GM23338 (cell line): ENCODE data around the gene UBE2D3. TPM values are rescaled to one million over a fixed set of nuclear protein-coding genes. Genes with fewer than 3 reads are reported as not detected.

Source experiments
- ATAC-seq: fragments of 200-7000 bp; cut with Tn5 transposase; 3 replicates; pipeline ENCODE4 v1.9.1; 2020
- DNase-seq: peaks from one replicate; pipeline ENCODE4 v3.0.0-alpha.2; 2015; ENCODE audit warnings: low spot score
- H2AFZ ChIP-seq: fragments of 200-600 bp; sonication (generic); 2 replicates; pipeline ENCODE4 v1.8.0; 2016; ENCODE audit warnings: antibody characterized with exemption, mild to moderate bottlenecking, moderate library complexity
- H3F3A ChIP-seq: fragments of 200-600 bp; sonication (generic); replicated peaks from 2 replicates; pipeline ENCODE4 v1.8.0; 2017; ENCODE audit warnings: antibody characterized with exemption, mixed run types, low read depth
- H3K27ac ChIP-seq: fragments of 200-600 bp; sonication (generic); 2 replicates; pipeline ENCODE4 v1.6.1; 2016; ENCODE audit warnings: low read depth
- H3K27me3 ChIP-seq: fragments of 200-600 bp; sonication (generic); 2 replicates; pipeline ENCODE4 v1.8.0; 2016; ENCODE audit warnings: mild to moderate bottlenecking, mixed run types, moderate library complexity; ENCODE audit not compliant: insufficient read depth
- H3K36me3 ChIP-seq: fragments of 200-600 bp; sonication (generic); 2 replicates; pipeline ENCODE4 v1.8.0; 2016; ENCODE audit warnings: mild to moderate bottlenecking; ENCODE audit not compliant: insufficient read depth
- H3K4me1 ChIP-seq: fragments of 200-600 bp; sonication (generic); 2 replicates; pipeline ENCODE4 v1.8.0; 2016; ENCODE audit warnings: mild to moderate bottlenecking, moderate library complexity; ENCODE audit not compliant: insufficient read depth
- H3K4me2 ChIP-seq: fragments of 200-600 bp; sonication (generic); 2 replicates; pipeline ENCODE4 v1.7.1; 2017; ENCODE audit warnings: mixed run types
- H3K4me3 ChIP-seq: fragments of 200-600 bp; sonication (generic); 2 replicates; pipeline ENCODE4 v1.6.1; 2016; ENCODE audit warnings: mixed run types
- H3K79me2 ChIP-seq: fragments of 200-600 bp; sonication (generic); replicated peaks from 2 replicates; pipeline ENCODE4 v1.8.0; 2017; ENCODE audit warnings: mild to moderate bottlenecking; ENCODE audit not compliant: insufficient read depth
- H3K9me2 ChIP-seq: fragments of 200-600 bp; sonication (generic); 2 replicates; pipeline ENCODE4 v1.8.0; 2017; ENCODE audit not compliant: insufficient read depth
- H4K20me1 ChIP-seq: fragments of 200-600 bp; sonication (generic); replicated peaks from 2 replicates; pipeline ENCODE4 v1.8.0; 2017; ENCODE audit warnings: mild to moderate bottlenecking; ENCODE audit not compliant: insufficient read depth
- H3K27ac Mint-ChIP-seq: 2 replicates; pipeline ENCODE4 v1.8.0; 2020; ENCODE audit warnings: inconsistent platforms, mild to moderate bottlenecking, moderate library complexity, mixed read lengths
- H3K27me3 Mint-ChIP-seq: 3 replicates; pipeline ENCODE4 v1.8.0; 2022; ENCODE audit warnings: low read depth, mild to moderate bottlenecking, moderate library complexity, mixed read lengths, inconsistent platforms; ENCODE audit not compliant: insufficient read depth, poor library complexity
- H3K36me3 Mint-ChIP-seq: 3 replicates; pipeline ENCODE4 v1.8.0; 2021; ENCODE audit warnings: low read depth, mild to moderate bottlenecking, inconsistent platforms, moderate library complexity, mixed read lengths
- H3K4me1 Mint-ChIP-seq: 3 replicates; pipeline ENCODE4 v1.8.0; 2020; ENCODE audit warnings: mild to moderate bottlenecking, inconsistent platforms, mixed read lengths
- H3K4me3 Mint-ChIP-seq: 3 replicates; pipeline ENCODE4 v1.8.0; 2021; ENCODE audit warnings: moderate library complexity, mild to moderate bottlenecking, inconsistent platforms, mixed read lengths
- H3K9me3 Mint-ChIP-seq: 3 replicates; pipeline ENCODE4 v1.8.0; 2020; ENCODE audit warnings: moderate library complexity, mild to moderate bottlenecking, inconsistent platforms, mixed read lengths
- CREB1 ChIP-seq: fragments of 250-450 bp; sonication (Bioruptor Pico); IDR thresholded peaks from 2 replicates; pipeline ENCODE4 v1.5.0; 2020; ENCODE audit warnings: low read depth, mild to moderate bottlenecking, moderate library complexity
- EZH2 ChIP-seq: fragments of 200-600 bp; sonication (generic); IDR thresholded peaks from one replicate; pipeline ENCODE4 v1.8.0; 2017; ENCODE audit warnings: antibody characterized with exemption, mild to moderate bottlenecking, low read depth; ENCODE audit not compliant: unreplicated experiment
- EZH2phosphoT487 ChIP-seq: fragments of 200-600 bp; sonication (generic); IDR thresholded peaks from one replicate; pipeline ENCODE4 v1.8.1; 2018; ENCODE audit warnings: antibody characterized with exemption; ENCODE audit not compliant: unreplicated experiment
- JUNB ChIP-seq: IDR thresholded peaks from one replicate; pipeline ENCODE4 v1.6.1; 2016; ENCODE audit warnings: antibody characterized with exemption; ENCODE audit not compliant: unreplicated experiment
- NANOG ChIP-seq: IDR thresholded peaks from 2 replicates; pipeline ENCODE4 v1.6.1; 2016; ENCODE audit warnings: antibody characterized with exemption, borderline replicate concordance
- POLR2AphosphoS5 ChIP-seq: IDR thresholded peaks from 2 replicates; pipeline ENCODE4 v1.6.1; 2016; ENCODE audit warnings: antibody characterized with exemption, low read depth
- REST ChIP-seq: IDR thresholded peaks from one replicate; pipeline ENCODE4 v1.6.1; 2018; ENCODE audit warnings: antibody characterized with exemption; ENCODE audit not compliant: unreplicated experiment
- STAT1 ChIP-seq: IDR thresholded peaks from one replicate; pipeline ENCODE4 v1.6.1; 2016; ENCODE audit warnings: antibody characterized with exemption; ENCODE audit not compliant: unreplicated experiment
- ZNF114 ChIP-seq: fragments of 250-450 bp; sonication (Bioruptor Pico); IDR thresholded peaks from 2 replicates; pipeline ENCODE4 v1.5.0; 2020; ENCODE audit warnings: mild to moderate bottlenecking, moderate library complexity
- ZNF331 ChIP-seq: fragments of 250-450 bp; sonication (Bioruptor Pico); IDR thresholded peaks from 2 replicates; pipeline ENCODE4 v1.5.0; 2020; ENCODE audit warnings: low read depth, mild to moderate bottlenecking, moderate library complexity
- ZNF462 ChIP-seq: fragments of 250-450 bp; sonication (Bioruptor Pico); IDR thresholded peaks from 2 replicates; pipeline ENCODE4 v1.5.0; 2020; ENCODE audit warnings: mild to moderate bottlenecking, moderate library complexity
- polyA plus RNA-seq: library from polyadenylated mRNA; unstranded; fragments of >200 nt; fragmentation: Nextera tagmentation; extraction: Ambion mirVana; gene quantifications from 2 replicates; pipeline ENCODE4 v1.2.1, GENCODE V29; 2016
- total RNA-seq: library from RNA; depleted of rRNA; stranded (reverse); fragments of >200 nt; shearing (Covaris generic); gene quantifications from 2 replicates; pipeline ENCODE4 v1.2.3, GENCODE V29; 2014
- TF ChIP-seq, protein P1 (sequence below): IDR thresholded peaks from 2 replicates; pipeline ENCODE4 v1.6.1; 2016; ENCODE audit warnings: antibody characterized with exemption
- TF ChIP-seq, protein P2 (sequence below), 2 experiments: fragments of 200-600 bp in 1 of 2; sonication (generic) in 1 of 2; conservative IDR thresholded peaks; 2 replicates each; pipeline versions ENCODE4 v1.5.1 to v1.6.1; 2016 to 2017; ENCODE audit warnings: antibody characterized with exemption in 2 of 2, low read depth in 2 of 2, mild to moderate bottlenecking in 2 of 2, moderate library complexity in 1 of 2

Gene UBE2D3
- total and polyA plus RNA-seq, 2 experiments from 2014 or later, result 250 to 498 TPM

GRCh38 chr4:102761296-102761701 is 66.1 kb downstream of the UBE2D3 start:
- Mint-ChIP-seq H3K9me3 (peaks cover 15% of the 10 kb centered on the region; the same call in 2 of the 3 replicates), H3K4me1 (peaks cover 28% of the 10 kb centered on the region), H3K4me3 (peak overlapping the region; percentile 90), H3K27ac (peak overlapping the region; percentile 63; the same call in 1 of the 2 replicates), H3K27me3 (peaks cover 8% of the 10 kb centered on the region), H3K36me3 (no peaks in the 10 kb centered on the region; the same call in 2 of the 3 replicates)
- H3K27me3 ChIP-seq, result peaks cover 20% of the 10 kb centered on the region
- no peaks in the 10 kb centered on the region for H3K9me2 ChIP-seq
- no peaks in the 10 kb centered on the region for H3K36me3 ChIP-seq
- peak overlapping the region; percentile 91 for H3K4me3 ChIP-seq
- H3K79me2 ChIP-seq, result peaks cover 34% of the 10 kb centered on the region
- DNase-seq (peak; percentile 62), ATAC-seq (peak; percentile 49)
- no peak for TF ChIP-seq EZH2
- TF ChIP-seq POLR2AphosphoS5, result no peak
- TF ChIP-seq ZNF462 (CRISPR knock-in tag), result no peak
- no peak for TF ChIP-seq REST
- TF ChIP-seq, protein P1, sequence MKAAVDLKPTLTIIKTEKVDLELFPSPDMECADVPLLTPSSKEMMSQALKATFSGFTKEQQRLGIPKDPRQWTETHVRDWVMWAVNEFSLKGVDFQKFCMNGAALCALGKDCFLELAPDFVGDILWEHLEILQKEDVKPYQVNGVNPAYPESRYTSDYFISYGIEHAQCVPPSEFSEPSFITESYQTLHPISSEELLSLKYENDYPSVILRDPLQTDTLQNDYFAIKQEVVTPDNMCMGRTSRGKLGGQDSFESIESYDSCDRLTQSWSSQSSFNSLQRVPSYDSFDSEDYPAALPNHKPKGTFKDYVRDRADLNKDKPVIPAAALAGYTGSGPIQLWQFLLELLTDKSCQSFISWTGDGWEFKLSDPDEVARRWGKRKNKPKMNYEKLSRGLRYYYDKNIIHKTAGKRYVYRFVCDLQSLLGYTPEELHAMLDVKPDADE, result no peak
- TF ChIP-seq ZNF331 (CRISPR knock-in tag), result no peak
- TF ChIP-seq EZH2phosphoT487, result no peak
- TF ChIP-seq CREB1 (CRISPR knock-in tag), result no peak
- TF ChIP-seq JUNB, result no peak
- TF ChIP-seq NANOG, result no peak
- TF ChIP-seq ZNF114 (CRISPR knock-in tag), result no peak
- no peak for TF ChIP-seq STAT1
- TF ChIP-seq, protein P2, sequence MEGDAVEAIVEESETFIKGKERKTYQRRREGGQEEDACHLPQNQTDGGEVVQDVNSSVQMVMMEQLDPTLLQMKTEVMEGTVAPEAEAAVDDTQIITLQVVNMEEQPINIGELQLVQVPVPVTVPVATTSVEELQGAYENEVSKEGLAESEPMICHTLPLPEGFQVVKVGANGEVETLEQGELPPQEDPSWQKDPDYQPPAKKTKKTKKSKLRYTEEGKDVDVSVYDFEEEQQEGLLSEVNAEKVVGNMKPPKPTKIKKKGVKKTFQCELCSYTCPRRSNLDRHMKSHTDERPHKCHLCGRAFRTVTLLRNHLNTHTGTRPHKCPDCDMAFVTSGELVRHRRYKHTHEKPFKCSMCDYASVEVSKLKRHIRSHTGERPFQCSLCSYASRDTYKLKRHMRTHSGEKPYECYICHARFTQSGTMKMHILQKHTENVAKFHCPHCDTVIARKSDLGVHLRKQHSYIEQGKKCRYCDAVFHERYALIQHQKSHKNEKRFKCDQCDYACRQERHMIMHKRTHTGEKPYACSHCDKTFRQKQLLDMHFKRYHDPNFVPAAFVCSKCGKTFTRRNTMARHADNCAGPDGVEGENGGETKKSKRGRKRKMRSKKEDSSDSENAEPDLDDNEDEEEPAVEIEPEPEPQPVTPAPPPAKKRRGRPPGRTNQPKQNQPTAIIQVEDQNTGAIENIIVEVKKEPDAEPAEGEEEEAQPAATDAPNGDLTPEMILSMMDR (conservative IDR thresholded peaks at IDR 0.05; ENCODE audit: low read depth in 2 of 2), result no peak
- H3K4me2 ChIP-seq, result peak overlapping the region; percentile 86
- H2AFZ ChIP-seq, result peak overlapping the region; percentile 97
- peak overlapping the region; percentile 80; the same call in 1 of the 2 replicates for H3K27ac ChIP-seq
- peaks cover 5% of the 10 kb centered on the region; the same call in 1 of the 2 replicates for H4K20me1 ChIP-seq
- H3K4me1 ChIP-seq, result peaks cover 9% of the 10 kb centered on the region
- H3F3A ChIP-seq, result no peaks in the 10 kb centered on the region
